ENCODE data around the gene ENDOV. TPM values are rescaled to one million over a fixed set of nuclear protein-coding genes. Genes with fewer than 3 reads are reported as not detected.
"Not testable (repeated sequence)": the region's sequence is repeated elsewhere in the genome, so short reads cannot be mapped to it uniquely, and the experiment has no call there.

ENDOV gene
- polyA plus RNA-seq, 2 of the 4 experiments (the other 2 are of a cell fraction): 33.2 to 42.6 TPM

DNA sequence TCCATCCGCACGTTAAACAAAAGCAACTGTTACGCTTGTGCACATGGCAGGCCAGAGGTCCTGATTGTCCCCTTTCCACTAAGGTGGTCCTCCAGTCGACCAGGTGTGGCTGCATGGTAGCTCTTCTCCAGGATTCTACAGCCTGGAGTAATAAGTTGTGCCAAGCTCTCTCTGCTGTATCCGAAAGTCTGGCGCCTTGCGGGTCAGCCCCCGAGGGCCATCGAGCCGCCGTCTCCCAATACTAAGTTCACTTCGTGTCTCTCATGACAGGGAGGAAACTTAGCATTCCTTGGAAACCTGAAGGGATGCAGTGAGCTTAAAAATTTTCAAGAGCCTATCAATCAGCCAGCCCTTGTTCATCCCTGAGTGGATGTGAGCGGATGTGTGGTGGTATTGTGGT lies 5.3 kb upstream of the ENDOV start:
- 79% methylated on average over 13 of the region's 13 CpGs for WGBS (ENCODE audit: missing lambda C conversion rate)
- Histone ChIP-seq H3K4me2 (no peak overlapping the region), H3K4me3 (no peak overlapping the region), H3K9me3 (no peaks in the 10 kb centered on the region), H3K4me1 (peaks cover 8% of the 10 kb centered on the region), H3K27ac (no peak overlapping the region)
- no peak for TF ChIP-seq NFE2L2 (conservative IDR thresholded peaks at IDR 0.05; ENCODE audit: low read length)
- TF ChIP-seq RCOR1 (IDR thresholded peaks at IDR 0.05; ENCODE audit: low read depth, low read length): no peak
- TF ChIP-seq NR3C1 (IDR thresholded peaks at IDR 0.05): no peak
- TF ChIP-seq RARB (CRISPR knock-in tag; IDR thresholded peaks at IDR 0.05): no peak
- no peak for TF ChIP-seq ZFP36 (IDR thresholded peaks at IDR 0.05; ENCODE audit: borderline replicate concordance, partially characterized antibody)
- no peak for TF ChIP-seq EHMT2 (IDR thresholded peaks at IDR 0.05; ENCODE audit: low read depth)
- TF ChIP-seq, protein P1, sequence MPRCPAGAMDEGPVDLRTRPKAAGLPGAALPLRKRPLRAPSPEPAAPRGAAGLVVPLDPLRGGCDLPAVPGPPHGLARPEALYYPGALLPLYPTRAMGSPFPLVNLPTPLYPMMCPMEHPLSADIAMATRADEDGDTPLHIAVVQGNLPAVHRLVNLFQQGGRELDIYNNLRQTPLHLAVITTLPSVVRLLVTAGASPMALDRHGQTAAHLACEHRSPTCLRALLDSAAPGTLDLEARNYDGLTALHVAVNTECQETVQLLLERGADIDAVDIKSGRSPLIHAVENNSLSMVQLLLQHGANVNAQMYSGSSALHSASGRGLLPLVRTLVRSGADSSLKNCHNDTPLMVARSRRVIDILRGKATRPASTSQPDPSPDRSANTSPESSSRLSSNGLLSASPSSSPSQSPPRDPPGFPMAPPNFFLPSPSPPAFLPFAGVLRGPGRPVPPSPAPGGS (IDR thresholded peaks at IDR 0.05): no peak
- TF ChIP-seq, protein P2, sequence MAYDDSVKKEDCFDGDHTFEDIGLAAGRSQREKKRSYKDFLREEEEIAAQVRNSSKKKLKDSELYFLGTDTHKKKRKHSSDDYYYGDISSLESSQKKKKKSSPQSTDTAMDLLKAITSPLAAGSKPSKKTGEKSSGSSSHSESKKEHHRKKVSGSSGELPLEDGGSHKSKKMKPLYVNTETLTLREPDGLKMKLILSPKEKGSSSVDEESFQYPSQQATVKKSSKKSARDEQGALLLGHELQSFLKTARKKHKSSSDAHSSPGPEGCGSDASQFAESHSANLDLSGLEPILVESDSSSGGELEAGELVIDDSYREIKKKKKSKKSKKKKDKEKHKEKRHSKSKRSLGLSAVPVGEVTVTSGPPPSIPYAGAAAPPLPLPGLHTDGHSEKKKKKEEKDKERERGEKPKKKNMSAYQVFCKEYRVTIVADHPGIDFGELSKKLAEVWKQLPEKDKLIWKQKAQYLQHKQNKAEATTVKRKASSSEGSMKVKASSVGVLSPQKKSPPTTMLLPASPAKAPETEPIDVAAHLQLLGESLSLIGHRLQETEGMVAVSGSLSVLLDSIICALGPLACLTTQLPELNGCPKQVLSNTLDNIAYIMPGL (CRISPR knock-in tag; IDR thresholded peaks at IDR 0.05; ENCODE audit: borderline replicate concordance): no peak
- no peak for TF ChIP-seq KDM1A (IDR thresholded peaks at IDR 0.05; ENCODE audit: low read depth)
- TF ChIP-seq CEBPB (IDR thresholded peaks at IDR 0.05): no peak
- TF ChIP-seq, protein P3, sequence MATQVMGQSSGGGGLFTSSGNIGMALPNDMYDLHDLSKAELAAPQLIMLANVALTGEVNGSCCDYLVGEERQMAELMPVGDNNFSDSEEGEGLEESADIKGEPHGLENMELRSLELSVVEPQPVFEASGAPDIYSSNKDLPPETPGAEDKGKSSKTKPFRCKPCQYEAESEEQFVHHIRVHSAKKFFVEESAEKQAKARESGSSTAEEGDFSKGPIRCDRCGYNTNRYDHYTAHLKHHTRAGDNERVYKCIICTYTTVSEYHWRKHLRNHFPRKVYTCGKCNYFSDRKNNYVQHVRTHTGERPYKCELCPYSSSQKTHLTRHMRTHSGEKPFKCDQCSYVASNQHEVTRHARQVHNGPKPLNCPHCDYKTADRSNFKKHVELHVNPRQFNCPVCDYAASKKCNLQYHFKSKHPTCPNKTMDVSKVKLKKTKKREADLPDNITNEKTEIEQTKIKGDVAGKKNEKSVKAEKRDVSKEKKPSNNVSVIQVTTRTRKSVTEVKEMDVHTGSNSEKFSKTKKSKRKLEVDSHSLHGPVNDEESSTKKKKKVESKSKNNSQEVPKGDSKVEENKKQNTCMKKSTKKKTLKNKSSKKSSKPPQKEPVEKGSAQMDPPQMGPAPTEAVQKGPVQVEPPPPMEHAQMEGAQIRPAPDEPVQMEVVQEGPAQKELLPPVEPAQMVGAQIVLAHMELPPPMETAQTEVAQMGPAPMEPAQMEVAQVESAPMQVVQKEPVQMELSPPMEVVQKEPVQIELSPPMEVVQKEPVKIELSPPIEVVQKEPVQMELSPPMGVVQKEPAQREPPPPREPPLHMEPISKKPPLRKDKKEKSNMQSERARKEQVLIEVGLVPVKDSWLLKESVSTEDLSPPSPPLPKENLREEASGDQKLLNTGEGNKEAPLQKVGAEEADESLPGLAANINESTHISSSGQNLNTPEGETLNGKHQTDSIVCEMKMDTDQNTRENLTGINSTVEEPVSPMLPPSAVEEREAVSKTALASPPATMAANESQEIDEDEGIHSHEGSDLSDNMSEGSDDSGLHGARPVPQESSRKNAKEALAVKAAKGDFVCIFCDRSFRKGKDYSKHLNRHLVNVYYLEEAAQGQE (IDR thresholded peaks at IDR 0.05): no peak
- TF ChIP-seq, protein P4, sequence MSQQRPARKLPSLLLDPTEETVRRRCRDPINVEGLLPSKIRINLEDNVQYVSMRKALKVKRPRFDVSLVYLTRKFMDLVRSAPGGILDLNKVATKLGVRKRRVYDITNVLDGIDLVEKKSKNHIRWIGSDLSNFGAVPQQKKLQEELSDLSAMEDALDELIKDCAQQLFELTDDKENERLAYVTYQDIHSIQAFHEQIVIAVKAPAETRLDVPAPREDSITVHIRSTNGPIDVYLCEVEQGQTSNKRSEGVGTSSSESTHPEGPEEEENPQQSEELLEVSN (IDR thresholded peaks at IDR 0.05; ENCODE audit: borderline replicate concordance, low read depth): no peak
- TF ChIP-seq CHD4 (IDR thresholded peaks at IDR 0.05; ENCODE audit: borderline replicate concordance): no peak
- TF ChIP-seq FOXS1 (CRISPR knock-in tag; IDR thresholded peaks at IDR 0.05): no peak
- no peak for TF ChIP-seq RAD21 (conservative IDR thresholded peaks at IDR 0.05 in 1 of 2, IDR thresholded peaks at IDR 0.05 in 1 of 2)
- no peak for TF ChIP-seq ZNF302 (CRISPR knock-in tag; IDR thresholded peaks at IDR 0.05)
- no peak for TF ChIP-seq SREBF2 (IDR thresholded peaks at IDR 0.05)
- TF ChIP-seq, protein P5, sequence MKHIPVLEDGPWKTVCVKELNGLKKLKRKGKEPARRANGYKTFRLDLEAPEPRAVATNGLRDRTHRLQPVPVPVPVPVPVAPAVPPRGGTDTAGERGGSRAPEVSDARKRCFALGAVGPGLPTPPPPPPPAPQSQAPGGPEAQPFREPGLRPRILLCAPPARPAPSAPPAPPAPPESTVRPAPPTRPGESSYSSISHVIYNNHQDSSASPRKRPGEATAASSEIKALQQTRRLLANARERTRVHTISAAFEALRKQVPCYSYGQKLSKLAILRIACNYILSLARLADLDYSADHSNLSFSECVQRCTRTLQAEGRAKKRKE (CRISPR knock-in tag; IDR thresholded peaks at IDR 0.05; ENCODE audit: low read depth): no peak
- TF ChIP-seq NPAS2 (CRISPR knock-in tag; IDR thresholded peaks at IDR 0.05; ENCODE audit: borderline replicate concordance): no peak
- DNase-seq (ENCODE audit: low read depth in 1 of 2, low spot score in 1 of 2) (no peak), ATAC-seq (no peak), FAIRE-seq (no peak)
- POLR2A ChIA-PET: no interaction called here
- CTCF ChIA-PET: interaction anchor here (1.4 to 1.6 kb wide), 3 partner anchors 10 to 17 kb away, joined by 3 to 5 read pairs (median 4); no protein-coding TSS in a partner anchor

DNA sequence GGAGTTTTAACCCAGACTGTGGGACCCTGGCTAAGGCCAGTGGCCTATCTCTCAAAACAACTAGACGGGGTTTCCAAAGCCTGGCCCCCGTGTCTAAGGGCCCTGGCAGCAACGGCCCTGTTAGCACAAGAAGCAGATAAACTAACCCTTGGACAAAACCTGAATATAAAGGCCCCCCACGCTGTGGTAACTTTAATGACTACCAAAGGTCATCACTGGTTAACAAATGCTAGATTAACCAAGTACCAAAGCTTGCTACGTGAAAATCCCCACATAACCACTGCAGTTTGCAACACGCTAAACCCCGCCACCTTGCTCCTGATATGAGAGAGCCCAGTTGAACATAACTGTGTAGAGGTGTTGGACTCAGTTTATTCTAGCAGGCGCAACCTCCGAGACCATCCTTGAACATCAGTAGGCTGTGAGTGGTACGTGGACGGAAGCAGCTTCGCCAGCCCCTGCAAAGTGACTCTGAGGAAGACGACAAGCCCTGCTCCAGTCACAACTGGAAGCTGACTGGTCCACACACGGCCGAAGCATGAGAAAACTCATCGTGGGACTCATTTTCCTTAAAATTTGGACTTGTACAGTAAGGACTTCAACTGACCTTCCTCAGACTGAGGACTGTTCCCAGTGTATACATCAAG lies 4.4 kb upstream of the ENDOV start:
- CTCF ChIA-PET: interaction anchor here (0.7 to 1.5 kb wide), 2 partner anchors 10 to 16 kb away, joined by 3 to 4 read pairs; no protein-coding TSS in a partner anchor
- H3K4me2 ChIP-seq, FAIRE-seq: not testable (repeated sequence)

More for the DNA sequence above, 4.4 kb upstream of the ENDOV start:
- DNase-seq (ENCODE audit: low read depth in 1 of 2, low spot score in 1 of 2); POLR2A ChIA-PET; H3K4me3 ChIP-seq; H3K4me1 ChIP-seq; ATAC-seq; H3K27ac ChIP-seq; H3K9me3 ChIP-seq: not testable (repeated sequence)
- WGBS (ENCODE audit: missing lambda C conversion rate): 76% methylated on average over 16 of the region's 16 CpGs
